ENCODE results near the gene CWC22. TPM values are rescaled to one million over a fixed set of nuclear protein-coding genes. Genes with fewer than 3 reads are reported as not detected.

Gene CWC22
- total and polyA plus RNA-seq, 2 of the 8 experiments (the other 6 are each of a cell fraction or from before 2014, with no cell fraction given) = 3.7 to 34.0 TPM

- no peak overlapping the region for H2BK15ac ChIP-seq (ENCODE audit: low read length)
- WGBS, 2 experiments (ENCODE audit: extremely low coverage in 1 of 2, insufficient coverage in 1 of 2, insufficient read length in 1 of 2, insufficient replicate concordance in 2 of 2, low coverage in 1 of 2, low lambda C conversion rate in 2 of 2, missing lambda C conversion rate in 1 of 2) = 91% methylated on average over 5 of the region's 5 CpGs; no CpG with 5 or more reads in 1 of the 2 experiments
- H3K27me3 ChIP-seq (replicated peaks in 1 of 4; ENCODE audit: control insufficient read depth in 3 of 4, extremely low read depth in 1 of 4, insufficient read depth in 3 of 4, low read length in 3 of 4) = no peaks in the 10 kb centered on the region
- H4K8ac ChIP-seq (ENCODE audit: extremely low read depth, insufficient read depth, low read length) = no peak overlapping the region
- no peak overlapping the region for H2BK5ac ChIP-seq (ENCODE audit: low read depth, low read length)
- ChIA-PET POLR2A (ENCODE audit: partially characterized antibody) (no interaction called here), CTCF (ENCODE audit: partially characterized antibody) (interaction anchor here (5.1 kb wide), 1 partner anchor 14 kb away, joined by 36 read pairs; no protein-coding TSS in a partner anchor)
- no peaks in the 10 kb centered on the region for H3K79me2 ChIP-seq (ENCODE audit: control insufficient read depth in 1 of 2, insufficient read depth in 2 of 2, low read length in 2 of 2)
- DNase-seq (ENCODE audit: low read depth in 1 of 2, low spot score in 2 of 2) = no peak
- H3K9ac ChIP-seq (replicated peaks in 1 of 4; ENCODE audit: extremely low read depth in 1 of 4, low read depth in 3 of 4, low read length in 3 of 4) = no peak overlapping the region
- peaks cover 4 to 60% (median 22%) of the 10 kb centered on the region in 4 experiments for H3K36me3 ChIP-seq (ENCODE audit: control insufficient read depth in 2 of 4, insufficient read depth in 4 of 4, low read length in 3 of 4)
- H4K5ac ChIP-seq (ENCODE audit: insufficient read length, low read depth, low read length) = no peak overlapping the region
- no peak overlapping the region for H3K4me3 ChIP-seq (ENCODE audit: extremely low read depth in 1 of 4, insufficient read depth in 2 of 4, low read depth in 3 of 4, low read length in 4 of 4)
- no peak overlapping the region for H3K4ac ChIP-seq (replicated peaks; ENCODE audit: insufficient read length, low read depth, low read length)
- no peak overlapping the region for H2BK12ac ChIP-seq (ENCODE audit: low read depth, low read length)
- no peak overlapping the region for H2BK20ac ChIP-seq (ENCODE audit: low read length)
- H3K14ac ChIP-seq (ENCODE audit: insufficient read length) = no peak overlapping the region
- H2AFZ ChIP-seq (ENCODE audit: low read length) = no peak overlapping the region
- H3K27ac ChIP-seq (ENCODE audit: low read depth, low read length) = no peak overlapping the region
- H3K23me2 ChIP-seq (ENCODE audit: low read depth, low read length) = no peaks in the 10 kb centered on the region
- TF ChIP-seq KDM1A (IDR thresholded peaks at IDR 0.05; ENCODE audit: borderline replicate concordance, low read length) (no peak), EGR1 (IDR thresholded peaks at IDR 0.05; ENCODE audit: borderline replicate concordance, low read depth, low read length) (no peak), BRCA1 (IDR thresholded peaks at IDR 0.05; ENCODE audit: low read depth, low read length) (no peak), FOSL1 (IDR thresholded peaks at IDR 0.05; ENCODE audit: insufficient read depth, low read depth, low read length) (no peak), NANOG (IDR thresholded peaks at IDR 0.05; ENCODE audit: insufficient read depth, low read depth, low read length, poor library complexity, severe bottlenecking) (no peak), TCF12 (IDR thresholded peaks at IDR 0.05; ENCODE audit: low read depth, low read length) (no peak), JUND (IDR thresholded peaks at IDR 0.05; ENCODE audit: low read length) (no peak), HDAC2 (IDR thresholded peaks at IDR 0.05; ENCODE audit: borderline replicate concordance in 1 of 2, low read depth in 2 of 2, low read length in 2 of 2) (no peak), SAP30 (IDR thresholded peaks at IDR 0.05; ENCODE audit: insufficient read depth, insufficient replicate concordance, low read length) (no peak)
- H3K9me3 ChIP-seq (ENCODE audit: insufficient read depth in 2 of 2, low read depth in 1 of 2, low read length in 1 of 2) = no peaks in the 10 kb centered on the region
- H3K79me1 ChIP-seq (ENCODE audit: low read depth, low read length) = no peaks in the 10 kb centered on the region; the same call in 1 of the 2 replicates
- no peak overlapping the region for H3K4me2 ChIP-seq (ENCODE audit: insufficient read depth in 1 of 2, low read depth in 2 of 2, low read length in 2 of 2)
- H2BK120ac ChIP-seq (replicated peaks; ENCODE audit: low read depth, low read length) = no peak overlapping the region
- no peak overlapping the region for H3K23ac ChIP-seq (ENCODE audit: insufficient read length)
- H3K4me1 ChIP-seq (replicated peaks in 1 of 4; ENCODE audit: control insufficient read depth in 3 of 4, insufficient read depth in 4 of 4, low read length in 3 of 4) = no peaks in the 10 kb centered on the region
- no peak overlapping the region for H4K91ac ChIP-seq (replicated peaks; ENCODE audit: insufficient read length, low read length)
- H4K20me1 ChIP-seq (replicated peaks in 1 of 2; ENCODE audit: control insufficient read depth in 1 of 2, insufficient read depth in 2 of 2, low read length in 2 of 2) = peaks cover 0 to 3% of the 10 kb centered on the region in 2 experiments
- no peak overlapping the region for H3K56ac ChIP-seq (replicated peaks; ENCODE audit: insufficient read length, low read depth, low read length)
- H2AK5ac ChIP-seq (ENCODE audit: low read depth, low read length) = no peak overlapping the region
- H3K18ac ChIP-seq (ENCODE audit: extremely low read depth, low read length) = no peak overlapping the region
- no peak for FAIRE-seq
Measured at GRCh38 chr2:179950391-179950790, 56.7 kb downstream of the CWC22 start.

Measured in H1 (cell line).